Jurkat, Clone E6-1 (cell line): ENCODE results near the gene SCLY.

ENCODE experiments used
- DNase-seq: peaks from one replicate; pipeline ENCODE4 v3.0.0-alpha.2; 2011; ENCODE audit warnings: low read depth, low spot score
- H3K4me3 ChIP-seq: 2 replicates; pipeline ENCODE4 v1.5.1; 2011; ENCODE audit warnings: mild to moderate bottlenecking, low read length, control low read depth, moderate library complexity

Gene SCLY

DNA sequence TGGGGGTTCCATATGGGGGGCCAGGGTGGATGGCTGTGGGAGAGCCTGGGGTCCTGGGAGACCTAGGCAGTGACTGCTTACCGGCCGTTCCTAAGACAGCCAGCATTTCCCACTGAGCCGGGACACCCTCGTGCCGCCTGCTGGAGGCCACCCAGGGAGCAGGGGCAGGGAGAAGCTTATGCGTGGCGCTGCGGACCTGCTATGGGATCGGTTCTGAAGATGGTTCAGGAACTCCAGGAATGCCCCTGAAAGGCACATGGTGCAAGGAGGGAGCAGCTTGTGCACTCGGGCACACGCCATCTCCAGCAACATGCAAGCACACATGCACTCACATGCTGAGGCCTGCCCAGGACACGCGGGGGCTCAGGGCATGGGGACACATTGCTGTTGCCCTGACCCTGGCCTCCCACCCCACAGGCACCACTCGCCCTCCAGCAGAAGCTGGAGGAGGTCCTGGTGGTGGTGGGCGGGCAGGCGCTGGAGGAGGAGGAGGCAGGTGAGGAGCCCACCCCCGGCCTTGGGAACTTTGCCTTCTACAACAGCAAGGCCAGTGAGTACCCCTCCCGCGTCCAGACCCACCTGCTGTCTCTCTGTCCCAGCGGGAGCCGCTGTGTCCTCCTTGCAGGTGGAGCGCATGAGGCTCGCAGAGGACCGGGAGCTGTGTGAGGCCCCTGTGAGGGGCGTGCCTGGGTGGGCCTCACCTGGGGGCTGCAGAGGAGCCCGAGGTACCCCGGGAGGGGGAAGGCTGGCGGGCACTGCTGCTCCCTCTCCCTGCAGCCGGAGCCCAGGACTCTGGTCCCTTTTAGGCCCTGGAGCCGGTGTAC, 81.8 kb downstream of the SCLY start:
- no peak for DNase-seq
- H3K4me3 ChIP-seq, result no peak overlapping the region

DNA sequence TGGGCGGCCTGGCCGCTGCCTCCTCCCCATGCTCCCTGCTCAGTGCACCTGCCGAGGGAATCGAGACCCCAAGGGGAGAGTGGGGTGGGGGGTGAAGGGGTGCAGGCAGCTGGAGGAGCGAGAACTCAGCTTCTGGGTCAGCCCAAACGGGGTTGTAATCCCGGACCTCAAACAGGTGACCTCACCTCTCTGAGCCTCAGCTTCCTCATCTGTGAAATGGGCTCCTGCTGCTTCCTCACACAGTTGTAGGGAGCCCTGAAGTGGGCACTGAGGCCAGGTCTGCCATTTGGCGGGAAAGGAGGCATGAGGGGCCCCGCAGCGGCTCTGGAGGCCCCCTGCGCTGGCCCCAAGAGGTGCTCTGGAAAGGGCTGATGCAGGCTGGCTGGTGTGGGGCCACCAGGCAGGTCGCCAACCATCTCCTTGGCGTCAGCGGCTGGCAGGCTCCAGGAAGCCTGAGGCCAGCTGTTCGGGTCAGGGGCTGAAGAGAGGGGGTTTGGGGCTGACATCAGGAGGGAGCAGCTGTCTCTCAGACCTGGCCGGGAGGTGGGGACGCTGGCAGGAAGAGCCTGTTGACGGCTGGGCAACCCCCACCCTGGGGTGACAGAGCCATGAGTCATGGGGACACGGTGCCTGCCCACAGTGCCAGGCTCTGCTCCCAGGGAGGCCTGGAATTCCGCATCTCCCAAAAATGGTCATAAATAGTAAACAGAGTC, 82.6 kb downstream of the SCLY start:
- no peak overlapping the region for H3K4me3 ChIP-seq
- DNase-seq, result no peak

DNA sequence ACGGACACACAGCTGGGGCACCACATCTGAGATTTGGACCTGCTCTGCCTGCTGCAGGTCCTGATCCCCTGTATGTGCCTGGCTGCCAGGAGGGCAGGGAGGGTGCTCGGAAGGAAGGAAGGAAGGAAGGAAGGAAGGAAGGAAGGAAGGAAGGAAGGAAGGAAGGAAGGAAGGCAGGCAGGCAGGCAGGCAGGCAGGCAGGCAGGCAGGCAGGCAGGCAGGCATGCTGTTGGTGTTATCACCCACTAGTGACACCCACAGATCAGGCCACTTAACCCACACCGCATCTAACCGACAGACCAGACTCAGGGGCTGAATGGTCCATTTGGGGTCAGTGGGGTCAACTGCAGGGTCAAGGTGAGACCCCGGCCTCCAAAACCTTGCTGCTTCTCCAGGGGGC, 83.5 kb downstream of the SCLY start:
- no peak for DNase-seq
- H3K4me3 ChIP-seq, result no peak overlapping the region

DNA sequence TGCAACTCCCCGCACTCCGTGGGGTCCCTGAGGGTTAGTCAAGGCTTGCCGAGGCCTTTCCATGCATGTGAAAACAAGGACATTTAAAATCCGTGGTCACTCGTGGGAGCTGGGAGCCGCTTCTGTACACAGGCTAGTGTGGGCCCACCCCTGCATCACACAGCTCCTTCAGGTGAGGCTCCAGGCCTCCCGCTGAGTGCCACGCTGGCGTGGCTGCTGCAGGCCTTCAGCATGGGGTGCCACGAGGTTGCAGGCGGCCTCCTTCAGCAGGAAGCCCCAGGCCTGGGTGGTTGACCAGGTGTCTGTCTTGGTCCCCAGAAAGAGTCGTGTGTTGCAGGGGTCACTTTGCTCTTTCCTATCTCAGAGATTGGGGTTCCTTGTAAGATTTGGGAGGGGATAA, 84.2 kb downstream of the SCLY start:
- no peak overlapping the region for H3K4me3 ChIP-seq
- no peak for DNase-seq

DNA sequence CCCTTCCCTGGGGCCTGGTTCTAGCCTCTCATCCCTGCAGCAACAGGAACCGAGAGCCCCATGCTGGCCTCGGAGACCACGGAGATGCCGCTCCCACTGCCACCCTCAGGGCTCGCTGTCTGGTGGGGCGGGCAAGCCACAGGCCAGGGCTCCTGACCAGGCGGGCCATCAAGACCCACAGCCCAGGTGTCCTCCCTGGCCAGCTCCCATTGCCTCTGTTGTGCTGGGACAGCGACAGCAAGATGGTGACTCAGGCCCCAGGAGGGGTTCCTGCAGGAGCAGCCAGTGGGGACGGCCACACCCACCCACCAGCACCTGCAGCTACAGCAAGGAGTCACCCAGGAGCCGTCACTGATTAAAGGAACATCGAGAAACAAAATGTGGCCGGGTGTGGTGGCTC, 85.0 kb downstream of the SCLY start:
- H3K4me3 ChIP-seq, result no peak overlapping the region
- no peak for DNase-seq

DNA sequence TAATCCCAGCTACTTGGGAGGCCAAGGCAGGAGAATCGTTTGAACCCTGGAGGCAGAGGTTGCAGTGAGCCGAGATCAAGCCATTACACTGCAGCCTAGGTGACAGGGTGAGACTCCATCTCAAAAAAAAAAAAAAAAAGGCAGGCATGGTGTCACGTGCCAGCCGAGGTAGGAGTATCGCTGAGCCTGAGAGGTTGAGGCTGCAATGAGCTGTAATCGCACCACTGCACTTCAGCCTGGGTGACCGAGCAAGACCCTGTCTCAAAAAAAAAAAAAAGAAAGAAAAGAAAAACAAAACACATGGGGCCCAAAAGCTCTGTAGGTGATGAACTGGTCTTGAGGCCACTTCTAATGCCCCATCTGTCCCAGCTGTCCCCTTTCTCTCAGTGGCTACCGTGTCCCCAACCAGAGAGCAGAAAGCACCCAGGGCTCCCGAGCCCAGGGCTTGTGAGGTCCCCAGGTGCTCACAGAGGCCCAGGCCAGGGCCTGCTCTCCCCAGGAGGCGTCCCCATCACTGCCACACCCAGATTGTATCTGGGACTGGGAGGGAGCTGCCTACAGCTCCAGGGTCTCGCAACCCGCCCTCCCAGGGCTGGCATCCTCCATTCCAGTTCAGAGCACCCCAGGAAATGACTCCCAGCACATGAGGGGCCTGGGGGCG, 86.2 kb downstream of the SCLY start:
- no peak for DNase-seq
- no peak overlapping the region for H3K4me3 ChIP-seq

DNA sequence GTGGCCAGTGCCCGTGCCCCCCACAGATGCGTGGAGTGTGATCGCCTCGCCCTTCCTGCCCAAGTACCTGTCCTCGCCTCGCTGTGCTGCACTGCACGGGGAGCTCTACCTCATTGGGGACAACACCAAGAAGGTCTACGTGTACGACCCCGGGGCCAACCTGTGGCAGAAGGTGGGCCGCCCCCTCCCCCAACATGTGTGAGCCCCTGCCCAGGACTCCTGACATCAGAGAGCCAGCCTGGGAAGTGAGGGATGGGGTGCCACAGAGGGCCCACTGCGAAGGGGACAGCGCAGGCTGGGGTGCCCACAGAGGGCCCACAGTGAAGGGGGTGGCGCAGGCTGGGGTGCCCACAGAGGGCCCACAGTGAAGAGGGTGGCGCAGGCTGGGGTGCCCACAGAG, 88.2 kb downstream of the SCLY start:
- no peak for DNase-seq
- H3K4me3 ChIP-seq, result no peak overlapping the region
